HEK293 (cell line): Measurements from ENCODE around the gene POGZ.

Source experiments
- SALL2 ChIP-seq: fragments of 450-650 bp; formaldehyde crosslinking; IDR thresholded peaks from 2 replicates; pipeline ENCODE4 v1.5.0; 2017; ENCODE audit warnings: missing biosample characterization, mild to moderate bottlenecking, missing genetic modification characterization, borderline replicate concordance
- ZNF114 ChIP-seq: fragments of 450-650 bp; formaldehyde crosslinking; IDR thresholded peaks from 2 replicates; pipeline ENCODE4 v1.5.0; 2017; ENCODE audit warnings: missing biosample characterization, missing genetic modification characterization
- ZNF658 ChIP-seq: fragments of 450-650 bp; formaldehyde crosslinking; IDR thresholded peaks from 2 replicates; pipeline ENCODE4; 2016; ENCODE audit warnings: missing biosample characterization, missing genetic modification characterization
- TF ChIP-seq, protein P1 (sequence below): fragments of 450-650 bp; formaldehyde crosslinking; IDR thresholded peaks from 2 replicates; pipeline ENCODE4 v1.5.1; 2016; ENCODE audit warnings: missing biosample characterization, missing genetic modification characterization

DNA sequence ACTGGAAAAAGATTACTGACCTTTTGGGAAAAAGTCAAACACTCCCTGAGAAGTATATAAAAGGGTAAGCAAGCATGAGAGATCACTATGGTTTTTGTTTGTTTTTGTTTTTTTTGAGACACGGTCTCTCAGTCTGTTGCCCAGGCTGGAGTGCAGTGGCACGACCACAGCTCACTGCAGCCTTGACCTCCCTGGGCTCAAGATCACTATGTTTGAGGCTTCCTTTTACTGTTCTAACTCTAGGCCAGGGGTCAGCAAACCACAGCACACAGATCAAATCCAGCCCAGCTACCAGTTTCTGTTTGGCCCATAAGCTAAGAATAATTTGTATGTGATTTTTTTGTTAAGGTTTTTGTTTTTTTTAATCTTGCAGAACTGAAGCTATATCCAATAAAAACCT lies 34.2 kb downstream of the POGZ start:
- no peak for TF ChIP-seq ZNF114 (tag by site-specific recombination)
- TF ChIP-seq, protein P1, sequence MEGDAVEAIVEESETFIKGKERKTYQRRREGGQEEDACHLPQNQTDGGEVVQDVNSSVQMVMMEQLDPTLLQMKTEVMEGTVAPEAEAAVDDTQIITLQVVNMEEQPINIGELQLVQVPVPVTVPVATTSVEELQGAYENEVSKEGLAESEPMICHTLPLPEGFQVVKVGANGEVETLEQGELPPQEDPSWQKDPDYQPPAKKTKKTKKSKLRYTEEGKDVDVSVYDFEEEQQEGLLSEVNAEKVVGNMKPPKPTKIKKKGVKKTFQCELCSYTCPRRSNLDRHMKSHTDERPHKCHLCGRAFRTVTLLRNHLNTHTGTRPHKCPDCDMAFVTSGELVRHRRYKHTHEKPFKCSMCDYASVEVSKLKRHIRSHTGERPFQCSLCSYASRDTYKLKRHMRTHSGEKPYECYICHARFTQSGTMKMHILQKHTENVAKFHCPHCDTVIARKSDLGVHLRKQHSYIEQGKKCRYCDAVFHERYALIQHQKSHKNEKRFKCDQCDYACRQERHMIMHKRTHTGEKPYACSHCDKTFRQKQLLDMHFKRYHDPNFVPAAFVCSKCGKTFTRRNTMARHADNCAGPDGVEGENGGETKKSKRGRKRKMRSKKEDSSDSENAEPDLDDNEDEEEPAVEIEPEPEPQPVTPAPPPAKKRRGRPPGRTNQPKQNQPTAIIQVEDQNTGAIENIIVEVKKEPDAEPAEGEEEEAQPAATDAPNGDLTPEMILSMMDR (tag by site-specific recombination): no peak
- no peak for TF ChIP-seq SALL2
- no peak for TF ChIP-seq ZNF658 (tag by site-specific recombination)
